GM21526 (cell line): ENCODE results near the gene DIS3L2.
"Not testable (repeated sequence)": the region's sequence is repeated elsewhere in the genome, so short reads cannot be mapped to it uniquely, and the experiment has no call there.

Experiments used
- ATAC-seq: cut with Tn5 transposase; IDR thresholded peaks from one replicate; pipeline ENCODE4 v1.9.1; 2021; ENCODE audit warnings: moderate library complexity; ENCODE audit not compliant: unreplicated experiment, low FRiP score

The DIS3L2 gene

DNA sequence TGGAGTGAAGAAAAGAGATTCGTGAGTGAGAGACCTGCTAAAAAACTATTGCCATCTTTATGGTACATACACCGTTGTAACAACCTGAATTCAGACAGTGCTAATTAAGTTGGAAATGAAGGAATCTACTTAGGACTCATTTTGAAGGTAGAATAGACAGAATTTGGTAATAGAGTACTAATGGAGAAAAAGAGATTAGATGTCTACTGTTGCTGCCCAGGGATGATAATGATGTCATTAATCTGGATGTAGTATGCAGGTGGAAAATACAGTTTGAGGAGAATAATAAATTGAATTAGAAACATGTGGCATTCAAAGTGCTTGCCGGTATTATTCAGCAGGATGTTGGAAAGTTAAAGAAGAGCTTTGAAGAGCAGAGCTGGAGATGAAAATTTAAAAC, 44.7 kb downstream of the DIS3L2 start:
- ATAC-seq, result no peak

DNA sequence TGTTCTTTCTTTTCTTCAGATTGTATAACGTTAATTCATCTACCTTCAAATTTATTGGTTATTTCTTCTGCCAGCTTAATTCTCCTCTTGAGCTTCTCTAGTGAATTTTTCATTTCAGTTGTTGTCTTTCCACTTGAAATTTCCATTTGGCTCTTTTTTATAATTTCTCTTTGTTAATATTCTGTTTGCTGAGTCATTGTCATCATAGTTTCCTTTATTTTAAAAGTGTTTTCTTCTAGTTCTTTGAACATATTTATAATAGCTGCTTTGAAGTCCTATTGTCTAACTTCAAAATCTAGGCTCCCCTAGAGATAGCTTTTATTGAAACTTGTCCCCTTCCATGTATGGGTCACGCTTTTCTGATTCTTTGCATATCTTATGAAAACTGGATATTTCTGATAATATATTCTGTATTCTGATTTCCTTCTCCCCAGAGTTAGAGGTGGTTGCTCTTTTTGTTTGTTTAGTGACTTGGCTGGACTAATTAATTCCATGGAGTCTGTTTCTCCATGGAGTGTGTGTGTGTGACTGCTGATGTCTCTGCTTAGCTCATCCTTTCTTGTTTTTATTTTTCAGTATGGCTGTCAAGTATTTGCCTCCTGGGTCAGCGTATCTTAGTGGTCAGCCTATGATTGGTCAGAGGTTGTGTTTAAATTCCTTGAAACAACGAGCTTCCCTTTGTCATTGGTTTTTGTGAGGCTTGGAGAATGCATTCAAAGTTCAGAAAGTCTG, 47.6 kb downstream of the DIS3L2 start:
- ATAC-seq, result no peak

GRCh38 chr2:232009639-232010274, 48.2 kb downstream of the DIS3L2 start:
- no peak for ATAC-seq

DNA sequence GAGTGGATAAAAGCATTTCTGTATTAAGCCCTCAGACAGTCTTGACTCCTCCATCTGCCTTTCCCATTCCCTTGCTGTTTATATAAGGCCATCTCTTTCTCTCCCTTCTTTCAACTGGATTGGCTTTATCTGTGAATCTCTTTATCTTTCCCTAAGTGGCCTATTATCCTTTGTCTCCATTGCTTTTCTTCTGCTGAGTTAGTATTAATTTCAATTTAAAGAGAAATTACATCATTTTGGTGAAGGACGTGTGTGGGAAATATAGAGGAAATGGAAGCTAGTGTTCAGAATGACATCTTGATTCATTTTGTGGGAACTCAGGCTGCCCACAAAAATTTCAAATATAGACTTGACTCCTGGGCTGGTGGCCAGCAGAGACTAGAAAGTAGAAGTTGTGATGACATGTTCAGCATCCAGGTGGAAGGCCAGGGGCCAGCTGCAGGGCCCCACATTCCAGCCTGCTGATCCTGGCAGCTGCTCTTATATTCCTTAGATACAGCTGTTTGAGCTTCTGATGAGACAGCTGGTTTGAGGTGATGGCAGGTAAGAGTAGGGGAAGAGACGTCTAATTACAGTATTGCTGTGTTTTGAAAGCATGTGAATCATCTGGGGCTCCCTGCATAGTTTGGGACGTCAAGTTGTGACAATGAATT, 52.3 kb downstream of the DIS3L2 start:
- ATAC-seq, result no peak

- no peak for ATAC-seq
Measured at GRCh38 chr2:232014681-232015080, 53.2 kb downstream of the DIS3L2 start.

DNA sequence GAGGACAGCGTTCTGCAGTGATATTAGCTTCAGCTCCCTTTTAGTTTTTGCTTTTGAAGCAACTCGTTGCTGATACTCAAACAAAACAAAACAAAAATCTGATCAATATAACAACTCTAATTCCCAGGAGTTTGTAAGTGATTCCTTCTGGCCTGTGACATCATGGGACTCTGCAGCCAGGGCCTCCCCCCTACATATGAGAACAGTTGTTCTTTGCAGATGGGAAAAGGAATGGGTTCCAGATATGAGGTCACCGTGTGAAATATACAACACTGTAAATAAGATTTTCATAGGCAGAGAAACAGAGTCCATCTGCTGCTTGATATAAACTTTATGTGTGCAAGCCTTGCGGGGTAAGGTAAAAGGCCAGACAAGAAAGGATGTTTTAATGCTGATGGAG, 56.7 kb downstream of the DIS3L2 start:
- no peak for ATAC-seq

GRCh38 chr2:232022718-232023117, 61.2 kb downstream of the DIS3L2 start:
- no peak for ATAC-seq

- ATAC-seq, result no peak
Measured at GRCh38 chr2:232023426-232023825, 61.9 kb downstream of the DIS3L2 start.

DNA sequence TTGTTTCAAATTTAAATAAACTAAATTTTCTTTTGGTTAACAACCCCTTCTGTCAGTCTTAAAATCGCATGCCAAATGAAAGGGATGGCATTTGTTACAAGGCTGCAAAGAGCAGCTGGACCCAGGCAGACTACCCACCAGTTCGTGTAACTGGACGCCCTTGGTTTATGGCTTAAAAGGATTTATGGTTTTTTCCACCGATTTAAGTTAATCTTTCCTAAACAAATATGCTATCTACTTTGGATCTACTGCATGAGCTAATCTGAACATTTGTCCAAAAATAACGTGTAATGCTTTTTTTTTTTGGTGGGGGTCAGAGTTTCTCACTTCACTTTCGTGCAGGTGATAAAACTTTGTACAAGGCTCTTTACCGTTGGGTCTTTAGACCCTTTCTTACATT, 62.9 kb downstream of the DIS3L2 start:
- ATAC-seq, result no peak

GRCh38 chr2:232026910-232027309, 65.4 kb downstream of the DIS3L2 start:
- ATAC-seq, result peak; percentile 98

GRCh38 chr2:232027530-232027929, 66.0 kb downstream of the DIS3L2 start:
- no peak for ATAC-seq

- no peak for ATAC-seq
Measured at GRCh38 chr2:232028071-232028470, 66.6 kb downstream of the DIS3L2 start.

- no peak for ATAC-seq
Measured at GRCh38 chr2:232028631-232029030, 67.1 kb downstream of the DIS3L2 start.

GRCh38 chr2:232029346-232029745, 67.8 kb downstream of the DIS3L2 start:
- ATAC-seq, result no peak

- ATAC-seq, result no peak
Measured at GRCh38 chr2:232030229-232030628, 68.7 kb downstream of the DIS3L2 start.

DNA sequence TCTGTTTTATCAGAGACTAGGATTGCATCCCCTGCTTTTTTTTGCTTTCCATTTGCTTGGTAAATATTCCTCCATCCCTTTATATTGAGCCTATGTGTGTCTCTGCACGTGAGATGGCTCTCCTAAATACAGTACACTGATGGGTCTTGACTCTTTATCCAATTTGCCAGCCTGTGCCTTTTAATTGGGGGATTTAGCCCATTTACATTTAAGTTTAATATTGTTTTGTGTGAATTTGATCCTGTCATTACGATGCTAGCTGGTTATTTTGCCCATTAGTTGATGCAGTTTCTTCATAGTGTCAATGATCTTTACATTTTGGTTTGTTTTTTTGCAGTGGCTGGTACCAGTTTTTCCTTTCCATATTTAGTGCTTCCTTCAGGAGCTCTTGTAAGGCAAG, 73.8 kb downstream of the DIS3L2 start:
- ATAC-seq, result not testable (repeated sequence)

DNA sequence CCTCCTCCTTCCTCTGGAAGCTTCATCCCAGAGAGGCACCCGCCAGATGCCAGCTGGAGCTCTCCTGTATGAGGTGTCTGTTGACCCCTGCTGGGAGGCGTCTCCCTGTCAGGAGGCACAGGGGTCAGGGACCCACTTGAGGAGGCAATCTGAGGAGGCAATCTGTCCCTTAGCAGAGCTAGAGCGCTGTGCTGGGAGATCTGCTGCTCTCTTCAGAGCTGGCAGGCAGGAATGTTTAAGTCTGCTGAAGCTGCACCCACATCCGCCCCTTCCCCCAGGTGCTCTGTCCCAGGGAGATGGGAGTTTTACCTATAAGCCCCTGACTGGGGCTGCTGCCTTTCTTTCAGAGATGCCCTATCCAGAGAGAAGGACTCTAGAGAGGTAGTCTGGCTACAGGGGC, 75.4 kb downstream of the DIS3L2 start:
- not testable (repeated sequence) for ATAC-seq

DNA sequence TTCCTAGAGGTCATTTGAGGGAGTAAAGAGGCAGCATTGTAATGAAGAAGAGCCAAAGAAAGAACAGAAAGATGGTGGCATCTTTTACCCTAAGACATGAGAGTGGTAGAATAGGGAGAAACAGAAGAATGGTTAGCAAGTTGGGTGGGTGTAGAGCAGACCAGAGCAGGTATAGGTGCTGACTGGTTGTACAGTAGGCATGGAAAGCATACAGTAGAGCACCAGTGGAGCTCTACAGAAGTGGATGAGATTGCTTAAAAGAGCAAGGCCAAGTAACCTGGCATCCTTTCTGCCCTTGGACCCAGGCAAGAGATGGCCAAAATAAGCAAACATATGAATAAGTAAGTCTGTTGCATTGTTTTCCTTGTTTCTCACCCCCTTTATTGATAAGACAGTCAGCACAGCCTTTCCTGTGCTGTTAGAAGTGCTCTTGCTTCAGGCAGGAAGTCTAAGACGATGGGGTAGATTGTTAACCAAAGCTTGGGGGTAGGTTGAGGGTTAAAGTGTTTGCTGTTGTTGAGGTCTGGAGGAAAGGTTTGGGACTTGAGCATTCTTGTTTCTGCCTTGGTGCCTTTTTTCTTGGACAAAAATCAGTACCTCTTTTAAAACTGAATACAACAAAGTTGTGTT, 76.9 kb downstream of the DIS3L2 start:
- no peak for ATAC-seq

- ATAC-seq, result no peak
Measured at GRCh38 chr2:232038881-232039485, 77.5 kb downstream of the DIS3L2 start.

- ATAC-seq, result no peak
Measured at GRCh38 chr2:232042911-232043574, 81.5 kb downstream of the DIS3L2 start.
